NB4 (cell line): ENCODE results near the gene SESN1.

Source experiments
- POLR2A ChIP-seq: IDR thresholded peaks from 2 replicates; pipeline ENCODE4 v1.6.1; 2011; ENCODE audit warnings: mild to moderate bottlenecking; ENCODE audit not compliant: insufficient read length; ENCODE audit errors: extremely low read depth
- TF ChIP-seq, protein P1 (sequence below): IDR thresholded peaks from one replicate; pipeline ENCODE4 v1.5.1; 2012; ENCODE audit warnings: low read depth, low read length
- TF ChIP-seq, protein P2 (sequence below): IDR thresholded peaks from 2 replicates; pipeline ENCODE4 v1.6.1; 2011; ENCODE audit warnings: low read depth, low read length

GRCh38 chr6:109038837-109039398 is 55.7 kb downstream of the SESN1 start:
- TF ChIP-seq, protein P1, sequence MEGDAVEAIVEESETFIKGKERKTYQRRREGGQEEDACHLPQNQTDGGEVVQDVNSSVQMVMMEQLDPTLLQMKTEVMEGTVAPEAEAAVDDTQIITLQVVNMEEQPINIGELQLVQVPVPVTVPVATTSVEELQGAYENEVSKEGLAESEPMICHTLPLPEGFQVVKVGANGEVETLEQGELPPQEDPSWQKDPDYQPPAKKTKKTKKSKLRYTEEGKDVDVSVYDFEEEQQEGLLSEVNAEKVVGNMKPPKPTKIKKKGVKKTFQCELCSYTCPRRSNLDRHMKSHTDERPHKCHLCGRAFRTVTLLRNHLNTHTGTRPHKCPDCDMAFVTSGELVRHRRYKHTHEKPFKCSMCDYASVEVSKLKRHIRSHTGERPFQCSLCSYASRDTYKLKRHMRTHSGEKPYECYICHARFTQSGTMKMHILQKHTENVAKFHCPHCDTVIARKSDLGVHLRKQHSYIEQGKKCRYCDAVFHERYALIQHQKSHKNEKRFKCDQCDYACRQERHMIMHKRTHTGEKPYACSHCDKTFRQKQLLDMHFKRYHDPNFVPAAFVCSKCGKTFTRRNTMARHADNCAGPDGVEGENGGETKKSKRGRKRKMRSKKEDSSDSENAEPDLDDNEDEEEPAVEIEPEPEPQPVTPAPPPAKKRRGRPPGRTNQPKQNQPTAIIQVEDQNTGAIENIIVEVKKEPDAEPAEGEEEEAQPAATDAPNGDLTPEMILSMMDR: no peak
- no peak for TF ChIP-seq POLR2A
- TF ChIP-seq, protein P2, sequence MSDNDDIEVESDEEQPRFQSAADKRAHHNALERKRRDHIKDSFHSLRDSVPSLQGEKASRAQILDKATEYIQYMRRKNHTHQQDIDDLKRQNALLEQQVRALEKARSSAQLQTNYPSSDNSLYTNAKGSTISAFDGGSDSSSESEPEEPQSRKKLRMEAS: no peak
